Measurements from ENCODE around the gene GNB2.

- TF ChIP-seq, protein P1, sequence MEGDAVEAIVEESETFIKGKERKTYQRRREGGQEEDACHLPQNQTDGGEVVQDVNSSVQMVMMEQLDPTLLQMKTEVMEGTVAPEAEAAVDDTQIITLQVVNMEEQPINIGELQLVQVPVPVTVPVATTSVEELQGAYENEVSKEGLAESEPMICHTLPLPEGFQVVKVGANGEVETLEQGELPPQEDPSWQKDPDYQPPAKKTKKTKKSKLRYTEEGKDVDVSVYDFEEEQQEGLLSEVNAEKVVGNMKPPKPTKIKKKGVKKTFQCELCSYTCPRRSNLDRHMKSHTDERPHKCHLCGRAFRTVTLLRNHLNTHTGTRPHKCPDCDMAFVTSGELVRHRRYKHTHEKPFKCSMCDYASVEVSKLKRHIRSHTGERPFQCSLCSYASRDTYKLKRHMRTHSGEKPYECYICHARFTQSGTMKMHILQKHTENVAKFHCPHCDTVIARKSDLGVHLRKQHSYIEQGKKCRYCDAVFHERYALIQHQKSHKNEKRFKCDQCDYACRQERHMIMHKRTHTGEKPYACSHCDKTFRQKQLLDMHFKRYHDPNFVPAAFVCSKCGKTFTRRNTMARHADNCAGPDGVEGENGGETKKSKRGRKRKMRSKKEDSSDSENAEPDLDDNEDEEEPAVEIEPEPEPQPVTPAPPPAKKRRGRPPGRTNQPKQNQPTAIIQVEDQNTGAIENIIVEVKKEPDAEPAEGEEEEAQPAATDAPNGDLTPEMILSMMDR (IDR thresholded peaks at IDR 0.05): no peak
- TF ChIP-seq ZFX (IDR thresholded peaks at IDR 0.05; ENCODE audit: borderline replicate concordance): no peak
Observed at GRCh38 chr7:100711369-100711768, 37.8 kb downstream of the GNB2 start.
